Activated naive CD4-positive, alpha-beta T cell treated with Interleukin-2 at 50 U/mL for 16 hours (primary cell): ENCODE results near the gene DNM1.

Experiments
- DNase-seq: peaks from one replicate; pipeline ENCODE4 v3.0.0-alpha.2; 2020

The DNM1 gene

DNA sequence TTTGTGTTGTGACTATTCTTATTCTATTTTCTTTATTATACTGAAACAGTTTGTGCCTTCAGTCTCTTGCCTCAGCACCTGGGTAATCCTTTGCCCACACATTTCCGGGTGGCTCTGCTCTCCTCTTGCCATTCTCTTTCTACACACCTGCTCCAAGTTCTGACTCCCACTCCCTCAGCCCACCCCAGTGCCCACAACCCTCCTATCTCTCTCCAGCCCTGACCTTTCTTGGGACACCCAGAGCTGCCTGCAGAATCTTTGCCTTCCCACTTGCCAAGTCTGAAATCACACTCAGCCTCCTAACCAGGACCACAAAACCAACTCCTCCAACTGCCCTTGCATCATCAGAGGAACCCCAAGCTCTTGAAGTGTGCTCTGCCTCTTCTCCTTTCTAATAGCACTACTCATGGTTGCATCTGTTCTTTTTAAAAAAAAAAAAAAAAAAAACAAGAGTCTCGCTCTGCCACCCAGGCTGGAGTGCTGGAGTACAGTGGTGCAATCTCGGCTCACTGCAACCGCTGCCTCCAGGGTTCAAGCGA, 77.0 kb downstream of the DNM1 start:
- no peak for DNase-seq

GRCh38 chr9:128282500-128282899, 79.3 kb downstream of the DNM1 start:
- DNase-seq: no peak

DNA sequence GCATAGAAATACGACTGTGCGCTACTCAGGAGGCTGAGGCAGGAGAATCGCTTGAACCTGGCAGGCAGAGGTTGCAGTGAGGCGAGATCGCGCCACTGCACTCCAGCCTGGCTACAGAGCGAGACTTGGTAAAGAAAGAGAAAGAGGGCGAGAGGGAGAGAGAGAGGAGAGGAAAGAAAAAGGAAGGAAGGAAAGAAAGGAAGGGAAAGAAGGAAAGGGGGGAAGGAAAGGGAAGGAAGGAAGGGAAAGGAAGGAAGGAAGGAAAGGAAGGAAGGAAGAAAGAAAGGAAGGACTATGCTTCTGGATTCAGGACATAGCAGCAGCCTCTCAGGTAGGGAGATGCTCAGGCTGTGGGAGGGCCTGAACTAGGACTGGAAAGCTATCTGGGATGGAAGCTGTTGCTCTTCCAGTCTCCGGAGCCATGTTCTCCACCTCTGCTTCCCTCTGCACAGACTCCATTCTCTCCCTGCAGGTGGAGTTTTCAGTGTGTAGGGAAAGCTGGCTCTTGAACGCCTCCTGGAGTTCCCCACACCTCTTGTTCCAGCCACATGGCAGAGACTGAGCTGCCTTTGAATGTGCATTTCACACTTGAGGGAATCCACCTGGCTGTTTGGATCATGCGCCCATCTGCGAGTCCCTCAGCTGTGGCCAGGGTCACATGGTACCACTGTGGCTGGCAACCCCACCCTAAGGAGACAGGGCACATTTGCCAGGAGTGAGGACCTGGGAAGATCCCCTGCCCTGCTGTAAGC, 82.0 kb downstream of the DNM1 start:
- DNase-seq: no peak

DNA sequence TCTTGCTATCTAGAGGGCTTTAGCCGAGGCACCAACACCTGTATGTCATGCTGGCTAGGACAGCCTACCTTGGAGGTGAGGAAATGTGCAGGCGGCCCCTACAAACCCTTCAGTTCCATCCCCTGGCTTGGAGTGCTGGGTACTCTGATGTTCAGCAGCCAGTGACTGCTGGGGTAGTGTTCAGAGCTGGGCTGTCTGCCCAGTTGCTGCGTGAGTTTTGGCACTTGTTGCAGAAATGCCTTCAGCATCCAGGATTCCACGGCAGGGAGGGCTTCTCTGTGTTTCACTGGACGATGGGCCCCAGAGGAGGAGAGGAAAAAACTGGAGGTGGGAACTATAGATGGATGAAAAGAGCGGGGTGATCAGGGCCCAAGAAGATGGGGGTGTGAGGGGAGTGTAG, 83.3 kb downstream of the DNM1 start:
- no peak for DNase-seq

DNA sequence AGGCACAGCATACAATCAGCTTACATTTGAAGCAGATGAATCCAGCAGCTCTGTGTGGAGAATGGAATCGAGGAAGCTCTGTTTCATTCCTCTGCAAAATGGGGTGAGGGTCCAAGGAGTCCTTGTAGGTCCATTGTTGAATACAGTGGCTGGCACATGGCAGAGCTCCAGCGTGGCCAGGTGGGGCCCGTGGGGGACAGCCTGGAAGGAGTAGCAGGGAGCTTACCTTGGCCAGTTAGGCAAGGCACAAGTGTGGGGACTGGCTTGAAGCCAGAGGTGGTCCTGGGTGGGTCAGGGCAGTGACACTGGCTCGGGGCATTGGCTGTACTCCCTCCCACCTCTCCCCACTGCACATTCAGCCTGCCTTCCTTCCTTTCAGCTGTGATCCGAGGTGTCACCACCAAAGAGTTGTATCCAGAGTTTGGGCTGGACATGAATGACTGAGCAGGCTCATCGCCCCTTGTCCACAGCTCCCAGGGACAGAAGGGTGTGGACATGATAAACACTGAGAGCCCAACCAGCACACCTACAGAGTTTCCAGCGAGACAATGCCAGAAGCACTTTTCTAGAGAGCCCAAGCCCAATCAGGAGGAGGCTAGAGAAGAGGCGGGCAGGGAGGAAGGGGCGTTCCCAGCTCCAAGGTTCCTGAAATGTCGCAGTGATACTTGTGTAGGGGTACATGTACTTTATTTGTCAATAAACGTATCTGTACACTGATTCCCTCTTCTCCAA, 85.3 kb downstream of the DNM1 start:
- DNase-seq: no peak

- DNase-seq: no peak
These were observed 88.8 kb downstream of the DNM1 start for GRCh38 chr9:128292009-128292408.

DNA sequence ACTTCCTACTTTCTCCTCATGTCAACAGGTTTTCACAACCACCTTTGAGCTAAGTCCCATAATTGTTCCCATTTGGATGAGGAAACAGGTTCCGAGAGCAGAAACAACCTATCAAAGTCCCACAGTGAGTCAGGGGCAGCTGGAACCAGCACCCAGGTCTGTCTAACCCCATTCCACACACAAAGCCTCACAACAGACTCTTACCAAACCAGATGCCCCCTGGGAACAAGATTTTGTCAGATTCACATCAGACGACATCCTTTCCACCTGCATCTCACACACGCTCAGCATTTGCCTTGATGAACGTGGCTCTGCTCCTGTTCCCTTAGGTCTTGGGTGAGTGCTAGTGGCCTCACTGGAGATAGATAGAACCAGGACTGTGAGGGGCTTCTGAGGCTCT, 89.9 kb downstream of the DNM1 start:
- DNase-seq: no peak

DNA sequence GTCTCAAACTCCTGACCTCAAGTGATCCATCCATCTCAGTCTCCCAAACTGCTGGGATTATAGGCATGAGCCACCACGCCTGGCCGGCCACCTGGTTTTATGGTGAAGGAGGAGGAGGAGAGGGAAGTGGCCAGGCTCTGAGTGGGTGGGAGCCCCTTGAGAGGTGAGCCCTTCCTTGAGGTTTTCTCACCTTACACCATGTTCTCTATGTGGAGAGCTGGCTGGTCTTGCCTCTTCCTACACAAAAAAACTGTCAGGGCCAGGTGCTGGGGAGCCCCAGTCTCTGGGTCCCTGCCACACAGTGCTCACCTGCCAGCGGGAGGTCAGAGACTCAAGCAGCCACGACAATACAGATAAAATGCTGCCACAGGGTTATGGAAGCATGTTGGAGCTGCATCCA, 91.0 kb downstream of the DNM1 start:
- DNase-seq: no peak

DNA sequence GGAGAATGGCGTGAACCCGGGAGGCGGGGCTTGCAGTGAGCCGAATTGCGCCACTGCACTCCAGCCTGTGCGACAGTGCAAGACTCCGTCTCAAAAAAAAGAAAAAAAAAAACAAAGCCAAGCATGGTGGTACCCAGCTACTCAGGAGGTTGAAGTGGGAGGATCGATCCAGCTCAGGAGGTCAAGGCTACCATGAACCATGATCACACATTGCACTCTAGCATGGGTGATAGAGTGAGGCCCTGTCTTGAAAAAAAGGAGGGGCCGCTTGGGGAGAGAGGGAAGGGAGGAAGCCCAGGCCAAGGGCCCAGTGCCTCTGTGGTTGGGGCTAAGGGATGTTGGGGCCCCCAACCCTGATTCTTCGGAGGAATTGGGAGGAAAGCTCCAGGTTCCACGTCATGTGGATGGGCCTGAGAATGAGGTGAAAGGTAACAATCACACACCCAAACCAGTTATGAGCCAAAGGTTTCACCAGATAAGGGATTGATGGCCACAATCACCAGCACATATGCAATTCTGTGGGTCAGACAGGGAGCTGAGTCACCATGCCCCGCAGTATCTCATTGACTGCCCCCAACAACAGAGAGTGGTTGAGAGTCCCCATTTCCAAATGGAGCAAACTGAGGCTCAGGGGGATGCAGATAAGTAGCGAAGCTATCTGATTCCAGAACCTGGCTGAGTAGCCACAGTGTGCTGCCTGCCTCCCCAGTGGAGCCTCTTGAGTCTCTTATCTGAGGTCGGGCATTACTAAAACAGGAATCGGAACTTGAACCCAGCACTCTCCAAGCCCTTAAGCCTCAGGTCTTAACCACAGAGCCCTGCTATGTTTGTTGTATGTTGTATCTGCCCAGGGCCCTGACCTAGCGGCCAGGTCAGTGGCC, 93.4 kb downstream of the DNM1 start:
- no peak for DNase-seq

GRCh38 chr9:128297221-128297773, 94.1 kb downstream of the DNM1 start:
- no peak for DNase-seq

GRCh38 chr9:128298535-128299482, 95.6 kb downstream of the DNM1 start:
- no peak for DNase-seq

DNA sequence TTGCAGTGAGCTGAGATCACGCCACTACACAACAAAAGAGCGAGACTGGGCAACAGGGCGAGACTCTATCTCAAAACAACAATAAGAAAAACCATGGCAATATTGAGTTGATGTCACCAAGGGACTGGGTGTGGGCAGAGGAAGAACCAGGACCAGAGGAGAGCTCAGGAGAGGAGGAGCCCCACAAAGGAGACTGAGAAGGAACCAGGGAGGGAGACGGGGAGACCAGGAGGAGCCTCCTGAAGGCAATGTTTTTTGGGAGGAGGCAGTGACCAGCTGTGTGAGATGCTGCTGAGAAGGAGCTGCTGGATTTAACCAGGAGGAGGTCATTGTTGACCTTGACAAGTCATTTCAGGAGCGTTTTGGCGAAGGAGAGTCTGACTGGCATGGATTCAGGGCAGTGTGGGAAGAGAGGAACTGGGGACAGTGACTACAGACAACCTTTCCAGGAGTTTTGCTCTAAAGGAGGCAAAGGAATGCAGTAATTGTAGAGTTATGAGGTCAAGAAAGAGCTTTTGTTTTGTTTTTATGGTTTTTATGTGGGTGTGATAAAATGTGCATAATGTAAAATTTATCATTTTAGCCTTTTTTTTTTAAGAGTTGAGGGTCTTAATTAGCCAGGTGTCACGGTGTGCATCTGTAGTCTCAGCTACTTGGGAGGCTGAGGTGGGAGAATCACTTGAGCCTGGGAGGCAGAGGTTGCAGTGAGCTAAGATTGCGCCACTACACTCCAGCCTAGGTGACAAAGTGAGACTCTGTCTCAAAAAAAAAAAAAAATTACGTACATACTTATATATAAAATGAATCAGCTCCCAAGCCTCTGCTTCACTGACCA, 101.2 kb downstream of the DNM1 start:
- DNase-seq: no peak
